ENCODE data around the gene GPR148. TPM values are rescaled to one million over a fixed set of nuclear protein-coding genes. Genes with fewer than 3 reads are reported as not detected.

The GPR148 gene
- total RNA-seq, 1 donor from 2014 or later, result not detected

- no peak for DNase-seq (ENCODE audit: low spot score in 2 of 2)
- no peak for FAIRE-seq
Observed at GRCh38 chr2:130744287-130745117, 15.6 kb downstream of the GPR148 start.

DNA sequence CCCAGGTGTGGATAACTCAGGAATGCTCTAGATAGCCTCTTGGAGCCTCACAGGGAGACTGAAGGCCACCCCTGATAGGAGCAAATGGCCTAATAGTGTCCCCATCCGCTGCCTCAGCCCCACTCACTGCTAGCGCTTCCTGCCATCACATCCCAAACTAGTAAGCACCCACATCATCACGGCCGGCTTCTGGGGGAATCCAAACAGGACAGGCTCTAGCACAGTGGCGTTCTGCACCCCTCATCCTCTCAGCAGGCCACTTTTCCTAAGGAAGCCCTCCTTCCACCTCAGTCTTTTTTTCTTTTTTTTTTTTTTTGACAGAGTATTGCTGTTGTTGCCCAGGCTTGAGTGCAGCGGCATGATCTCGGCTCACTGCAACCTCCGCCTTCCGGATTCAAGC is 20.2 kb downstream of the GPR148 start:
- FAIRE-seq, result no peak
- no peak for DNase-seq (ENCODE audit: low spot score in 2 of 2)

- FAIRE-seq, result no peak
- no peak for DNase-seq (ENCODE audit: low spot score in 2 of 2)
Observed at GRCh38 chr2:130749641-130750040, 20.8 kb downstream of the GPR148 start.

- DNase-seq (ENCODE audit: low spot score in 2 of 2) (no peak), FAIRE-seq (no peak)
Observed at GRCh38 chr2:130754811-130755210, 25.9 kb downstream of the GPR148 start.

DNA sequence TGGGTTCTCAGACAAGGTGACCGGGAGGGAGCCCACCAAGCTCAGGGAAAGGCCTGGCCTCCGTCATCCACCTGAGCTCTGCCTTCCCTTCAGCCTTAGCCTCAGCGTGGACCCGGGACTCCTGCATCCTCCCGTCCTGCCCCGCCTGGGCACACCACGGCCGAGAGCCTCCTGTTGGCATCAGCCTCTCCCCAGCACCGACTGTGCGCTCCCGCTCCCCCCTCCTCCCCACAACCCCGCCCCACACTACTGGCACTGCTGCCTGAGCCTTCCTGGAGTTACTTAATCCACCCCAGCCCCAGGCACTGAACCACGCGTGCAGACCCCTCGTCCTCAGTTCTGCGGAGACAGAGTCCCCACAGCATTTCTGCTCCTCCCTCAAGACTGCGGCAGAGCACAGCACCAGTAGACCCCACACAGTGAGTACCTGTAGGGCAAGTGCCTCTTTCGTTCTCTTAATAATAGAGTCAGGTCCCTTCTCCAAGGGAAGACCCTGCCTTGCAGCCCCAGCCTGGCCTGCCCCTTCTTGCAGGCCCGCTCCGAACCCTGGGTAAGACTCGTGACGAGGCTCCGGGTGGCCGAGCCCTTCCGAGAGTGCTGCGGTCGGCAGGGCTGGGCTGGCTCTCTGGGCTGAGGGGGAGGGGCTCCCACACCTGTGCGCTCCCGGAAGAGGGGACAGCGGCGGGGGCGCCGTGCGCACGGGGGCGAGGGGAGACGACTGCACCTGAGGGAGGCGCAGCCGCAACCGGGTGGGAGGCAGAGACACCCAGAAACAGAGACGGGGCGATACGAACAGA is 26.6 kb downstream of the GPR148 start, which contains the start of gene AMER3:
Gene AMER3 (plus strand): TSS at position 285 of the 797 bp plus-strand sequence. CDS start 6,533 bp downstream, outside the sequence.
- DNase-seq (ENCODE audit: low spot score in 2 of 2) (peak in 1 of 2 donors; percentile 61), FAIRE-seq (no peak)

DNA sequence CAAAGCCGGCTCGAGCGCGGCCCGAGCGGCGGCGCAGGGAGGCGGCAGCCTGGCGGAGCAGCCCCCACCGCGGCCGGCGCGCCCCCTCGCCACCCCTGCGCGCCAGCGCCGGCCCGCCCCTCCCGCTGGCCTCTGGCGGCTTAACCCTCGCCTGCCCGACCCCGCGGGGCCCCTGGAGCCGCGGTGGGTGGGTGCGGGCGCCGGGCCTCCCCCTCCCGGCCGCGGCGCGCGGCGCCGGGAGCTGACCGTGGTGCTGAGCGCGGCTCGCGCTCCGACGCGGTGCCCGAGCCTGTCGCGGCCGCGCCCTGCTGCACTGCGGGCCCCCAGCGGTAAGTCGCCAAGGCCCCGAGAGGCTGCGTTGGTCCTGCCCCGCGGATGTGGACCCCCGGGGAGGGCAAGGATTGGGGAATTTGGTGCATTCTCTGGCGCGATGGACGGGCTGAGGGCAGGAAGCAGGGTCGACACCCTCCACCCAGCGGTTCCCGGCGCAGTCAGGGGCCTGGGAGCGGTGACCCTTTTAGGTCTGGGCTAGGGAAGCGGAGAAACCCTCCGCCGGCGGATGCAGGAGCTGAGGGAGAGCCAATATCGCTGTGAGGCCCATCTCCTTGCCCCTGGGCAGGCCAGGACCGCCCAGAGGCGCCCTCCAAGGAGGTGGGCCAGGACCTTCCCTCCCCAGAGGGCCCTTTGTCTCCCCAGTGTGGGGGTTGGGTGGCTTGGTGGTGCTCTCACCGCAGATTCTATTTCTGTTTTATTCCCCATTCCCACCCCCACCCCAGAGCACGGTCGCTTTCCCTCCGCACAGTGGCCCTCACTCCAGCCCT is 27.4 kb downstream of the GPR148 start:
- FAIRE-seq, result no peak
- DNase-seq (ENCODE audit: low spot score in 2 of 2), result peak; percentile 57 to 58

DNA sequence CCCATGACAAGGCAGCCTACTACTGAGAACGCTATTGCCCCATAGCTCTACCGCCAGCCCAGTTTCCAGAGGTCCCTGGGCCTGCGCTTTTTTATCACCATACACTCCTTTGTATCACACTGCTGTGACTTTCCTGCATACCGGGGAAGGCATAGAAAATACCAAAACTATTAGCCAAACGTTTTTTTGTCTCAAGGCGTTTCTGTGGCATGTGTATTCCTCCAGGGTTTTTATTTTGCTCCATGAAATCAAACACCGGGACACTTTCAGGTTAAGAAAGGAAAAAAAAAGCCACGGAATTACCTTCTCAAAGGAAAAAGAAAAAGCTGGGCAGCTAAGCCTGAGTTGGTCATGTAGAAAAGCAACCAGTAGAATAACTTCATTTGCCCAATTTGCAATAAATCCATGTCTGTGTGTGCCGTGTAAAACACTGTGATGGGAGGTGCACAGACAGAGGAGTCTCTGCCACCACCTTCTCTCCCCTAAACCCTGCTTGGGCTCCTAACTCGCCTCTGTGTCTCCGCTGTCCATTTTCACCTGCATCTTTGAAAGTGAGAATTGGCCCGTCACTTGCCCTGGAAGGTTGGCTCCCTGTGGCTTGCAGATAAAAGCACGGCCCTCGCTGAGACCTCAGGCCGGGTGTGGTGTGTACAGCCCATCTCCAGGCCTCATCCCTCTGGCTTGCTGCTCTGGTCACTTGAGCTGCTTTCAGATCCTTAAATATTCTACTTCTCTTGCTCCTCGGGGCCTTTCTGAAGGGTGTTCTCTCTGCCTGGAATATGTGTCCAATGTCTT is 28.2 kb downstream of the GPR148 start:
- DNase-seq (ENCODE audit: low spot score in 2 of 2), result no peak

DNA sequence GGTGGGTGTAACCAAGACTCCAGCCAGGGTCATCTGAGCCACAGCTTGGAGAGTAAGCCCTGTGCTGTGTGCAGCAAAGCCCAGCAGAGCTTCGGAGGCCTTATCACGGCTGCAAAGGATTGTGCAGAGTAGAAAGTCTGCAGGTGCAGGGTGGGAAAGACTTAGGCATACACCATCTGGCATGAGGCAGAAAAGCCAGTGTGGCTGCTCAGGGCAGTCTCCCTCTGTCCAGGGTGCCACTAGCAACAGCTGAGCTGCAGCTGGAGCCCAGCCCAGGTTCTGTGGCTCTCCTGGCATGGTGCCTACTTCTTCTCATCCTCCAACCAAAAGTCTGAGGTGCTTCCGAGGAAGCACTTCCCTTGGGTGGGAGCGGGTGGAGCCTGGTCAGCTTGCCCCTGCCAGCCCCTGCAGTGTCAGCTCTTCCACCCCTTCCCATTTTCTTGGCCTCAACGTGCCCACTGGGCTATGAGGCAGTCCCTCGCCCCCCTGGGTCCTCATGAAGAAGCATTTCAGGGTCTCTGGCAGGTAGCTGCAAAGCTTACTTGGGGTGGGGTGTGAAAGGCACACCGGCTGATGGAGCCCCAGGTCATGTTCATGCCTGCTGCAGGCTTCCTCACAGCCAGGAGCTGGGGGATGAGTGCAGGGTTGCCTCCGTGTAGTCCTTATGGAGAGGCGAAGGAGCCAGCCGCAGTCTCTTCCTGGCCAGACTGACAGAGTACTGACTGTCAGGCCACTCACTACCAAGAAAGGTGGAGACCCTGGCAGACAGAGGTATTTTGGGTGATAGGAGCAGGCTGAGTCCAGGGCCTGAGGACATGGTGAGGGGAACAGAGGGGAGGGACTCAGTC is 31.3 kb downstream of the GPR148 start:
- no peak for DNase-seq (ENCODE audit: low spot score in 2 of 2)
- no peak for FAIRE-seq

More for the DNA sequence above, 28.2 kb downstream of the GPR148 start:
- FAIRE-seq, result no peak

DNA sequence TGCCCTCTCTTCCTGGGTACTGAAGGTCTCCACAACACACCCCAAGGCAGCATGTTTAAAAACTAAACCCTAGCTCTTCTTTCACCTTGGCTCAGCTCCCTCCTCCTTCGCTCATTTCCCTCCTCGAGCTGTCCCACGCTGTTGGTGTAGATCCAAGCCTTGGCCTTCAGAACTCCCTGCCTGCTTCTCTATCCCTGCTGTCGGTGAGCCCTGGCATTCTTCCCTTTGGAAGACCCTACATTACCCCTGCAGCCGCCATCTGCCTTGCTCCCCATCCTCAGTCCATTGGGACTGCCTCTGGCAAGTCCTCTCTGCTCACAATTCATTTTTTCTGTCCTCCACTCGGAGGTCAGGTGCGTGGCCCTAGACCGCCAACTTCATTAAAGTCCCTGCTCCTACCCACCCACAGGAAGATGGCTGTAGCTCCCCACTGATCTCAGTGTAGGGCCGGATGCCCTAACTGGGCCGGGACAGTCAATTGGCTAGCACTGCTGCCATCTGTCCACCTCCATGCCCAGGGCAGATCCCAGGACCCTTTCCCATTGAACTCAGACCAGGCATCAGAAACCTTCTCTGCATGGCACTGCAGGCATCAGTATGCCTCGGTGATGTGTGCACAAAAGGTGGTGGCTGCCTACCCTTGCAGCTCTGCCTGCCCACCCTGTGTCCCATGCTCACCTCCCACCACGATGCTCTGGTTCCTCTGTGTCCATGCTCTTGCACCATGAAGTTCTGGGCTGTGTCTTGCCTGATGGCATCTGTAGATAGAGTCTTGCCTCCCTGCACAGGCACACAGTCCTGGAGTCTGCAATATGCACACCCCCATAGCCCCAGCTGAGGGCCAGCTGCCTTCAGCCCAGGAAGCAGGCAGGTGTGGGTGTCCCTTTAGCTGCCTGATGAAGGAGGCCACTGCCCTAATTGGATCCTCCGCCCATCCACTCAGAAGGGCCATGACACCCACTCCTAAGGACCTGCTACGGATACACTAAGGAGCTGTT is 32.2 kb downstream of the GPR148 start:
- DNase-seq (ENCODE audit: low spot score in 2 of 2) (no peak), FAIRE-seq (no peak)

GRCh38 chr2:130762031-130762909 is 33.4 kb downstream of the GPR148 start:
- no peak for FAIRE-seq
- no peak for DNase-seq (ENCODE audit: low spot score in 2 of 2)

GRCh38 chr2:130762910-130763385 is 34.1 kb downstream of the GPR148 start:
- no peak for DNase-seq (ENCODE audit: low spot score in 2 of 2)
- no peak for FAIRE-seq

DNA sequence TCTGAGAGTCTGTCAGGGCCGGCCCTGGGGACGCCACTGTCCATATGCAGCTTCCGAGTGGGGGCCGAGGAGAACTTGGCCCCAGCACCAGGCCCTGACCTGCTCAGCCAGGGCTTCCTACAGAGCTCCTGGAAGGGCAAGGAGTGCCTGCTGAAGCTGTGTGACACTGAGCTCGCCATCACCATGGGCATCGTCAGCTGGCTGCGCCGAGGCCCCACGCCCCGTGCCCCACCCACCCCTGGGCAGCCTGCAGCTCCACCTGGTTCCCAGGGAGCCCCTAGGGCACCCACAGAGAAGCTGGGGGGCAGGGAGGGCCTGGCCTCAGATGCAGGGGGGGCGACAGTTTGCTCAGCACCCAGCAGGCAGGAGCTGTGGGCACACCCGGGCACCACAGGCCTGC is 34.5 kb downstream of the GPR148 start:
- FAIRE-seq (no peak), DNase-seq (ENCODE audit: low spot score in 2 of 2) (no peak)

DNA sequence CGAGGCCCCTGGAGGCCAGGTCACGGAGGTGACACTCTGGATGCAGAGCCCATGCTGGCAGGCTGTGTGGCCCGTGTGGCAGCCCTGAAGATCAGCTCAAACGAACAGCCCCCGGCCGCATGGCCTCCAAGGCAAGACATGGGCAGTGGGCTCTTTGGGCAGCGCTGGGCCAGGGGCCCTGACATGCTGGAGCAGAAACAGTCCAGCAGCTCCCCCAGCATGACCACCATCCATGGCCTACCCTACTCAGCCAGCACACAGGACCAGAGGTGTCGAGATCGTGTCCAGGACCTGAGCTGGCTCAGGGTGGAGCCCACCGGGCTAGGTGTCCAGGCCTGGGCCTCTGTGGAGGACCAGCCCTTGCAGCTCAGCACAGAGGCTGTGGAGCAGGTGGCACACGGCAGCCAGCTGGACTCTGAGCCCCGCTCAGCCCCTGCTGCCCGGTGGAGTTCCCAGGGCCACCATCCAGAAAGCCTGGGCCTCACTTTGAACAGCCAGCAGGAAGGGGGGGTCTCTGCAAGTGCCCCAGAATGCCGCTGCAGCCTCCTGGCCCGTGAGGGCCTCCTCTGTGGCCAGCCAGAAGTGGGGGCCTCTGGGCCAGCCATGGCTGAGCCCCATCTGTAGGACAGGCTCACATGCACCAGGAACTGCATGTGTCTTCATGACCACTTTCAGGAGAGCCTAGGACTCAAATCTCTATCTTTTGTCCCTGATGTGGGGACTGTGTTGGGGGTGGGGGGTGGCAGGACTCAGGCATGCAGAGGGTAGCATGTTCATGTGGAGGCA is 35.4 kb downstream of the GPR148 start:
- DNase-seq (ENCODE audit: low spot score in 2 of 2), result no peak
- FAIRE-seq, result no peak

GRCh38 chr2:130764821-130765115 is 35.9 kb downstream of the GPR148 start:
- FAIRE-seq, result no peak
- no peak for DNase-seq (ENCODE audit: low spot score in 2 of 2)

GRCh38 chr2:130765464-130765863 is 36.6 kb downstream of the GPR148 start:
- no peak for FAIRE-seq
- DNase-seq (ENCODE audit: low spot score in 2 of 2), result no peak

DNA sequence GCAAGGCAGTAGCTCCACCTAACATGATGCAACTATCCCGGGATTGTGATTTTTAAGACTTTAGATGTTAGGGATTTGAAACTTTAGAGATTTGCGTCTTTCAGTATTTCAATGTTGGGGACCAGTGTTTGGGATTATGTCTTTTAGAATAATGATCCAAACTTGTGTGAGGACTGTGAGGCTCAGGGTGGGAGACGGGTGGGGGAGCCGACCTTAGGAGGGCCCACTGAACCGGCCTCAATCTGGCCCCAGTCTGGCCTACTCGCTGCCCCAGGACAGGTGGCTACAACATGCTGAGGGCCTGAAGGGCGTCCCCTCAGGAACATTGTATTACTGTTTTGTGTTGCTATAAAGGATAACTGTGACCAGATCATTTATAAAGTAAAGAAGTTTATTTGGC is 37.2 kb downstream of the GPR148 start:
- FAIRE-seq (no peak), DNase-seq (ENCODE audit: low spot score in 2 of 2) (no peak)
